Bronchial epithelial cell (primary cell): ENCODE results near the gene DFFB. TPM values are rescaled to one million over a fixed set of nuclear protein-coding genes. Genes with fewer than 3 reads are reported as not detected.
"Not testable (repeated sequence)": the region's sequence is repeated elsewhere in the genome, so short reads cannot be mapped to it uniquely, and the experiment has no call there.

Experiments
- DNase-seq: peaks from one replicate; pipeline ENCODE4 v3.0.0-alpha.2; 2010; ENCODE audit warnings: low read depth
- FAIRE-seq: peaks from 2 replicates; lab custom pipeline; 2011; peaks lifted over from hg19 to GRCh38; lab: Jason Lieb, UNC
- H3K27me3 ChIP-seq: 2 replicates; pipeline ENCODE4 v1.5.1; 2011; ENCODE audit warnings: low read length; ENCODE audit not compliant: control insufficient read depth, insufficient read depth
- H3K36me3 ChIP-seq: 2 replicates; pipeline ENCODE4 v1.5.1; 2011; ENCODE audit warnings: low read length; ENCODE audit not compliant: control insufficient read depth, insufficient read depth
- H3K4me3 ChIP-seq: 2 replicates; pipeline ENCODE4 v1.5.1; 2011; ENCODE audit warnings: mild to moderate bottlenecking, low read depth, low read length, control low read depth
- total RNA-seq: library from RNA; depleted of rRNA; stranded (reverse); fragments of >200 nt; gene quantifications from 2 replicates; pipeline ENCODE4 v1.2.1, GENCODE V29; 2014
- TF ChIP-seq, protein P1 (sequence below): IDR thresholded peaks from 2 replicates; pipeline ENCODE4 v1.5.1; 2011; ENCODE audit warnings: mild to moderate bottlenecking, moderate library complexity, low read length, control low read depth, inconsistent platforms; ENCODE audit not compliant: insufficient read depth, severe bottlenecking

Gene DFFB
- total RNA-seq, 1 donor from 2014 or later, result 3.9 TPM

DNA sequence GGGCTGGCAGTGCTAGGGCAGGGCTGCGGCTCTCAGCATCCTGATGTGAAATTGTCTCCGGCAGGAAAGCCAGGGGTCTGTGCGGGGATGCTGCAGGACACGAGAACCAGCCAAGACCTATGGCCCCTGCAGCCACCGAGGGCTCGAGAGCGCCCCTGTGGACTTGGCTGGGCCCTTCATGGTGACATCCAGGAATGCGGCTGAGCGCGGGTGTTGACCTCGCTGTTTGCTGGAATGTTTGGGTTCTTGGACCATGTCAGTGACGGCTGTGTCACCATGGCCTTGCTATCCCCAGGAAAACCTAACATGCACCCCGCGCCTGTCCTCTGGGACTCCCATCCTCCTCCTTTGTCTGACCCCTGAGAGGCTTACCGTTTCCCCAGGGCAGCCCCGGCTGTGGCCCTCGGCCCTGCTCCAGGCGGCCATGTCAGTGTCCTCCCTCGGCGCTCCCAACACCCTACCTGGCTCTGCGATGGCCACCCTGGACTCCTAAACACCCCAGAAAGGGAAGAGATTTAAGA lies 57.1 kb downstream of the DFFB start:
- Histone ChIP-seq H3K36me3 (no peaks in the 10 kb centered on the region), H3K4me3 (no peak overlapping the region), H3K27me3 (no peaks in the 10 kb centered on the region)
- TF ChIP-seq, protein P1, sequence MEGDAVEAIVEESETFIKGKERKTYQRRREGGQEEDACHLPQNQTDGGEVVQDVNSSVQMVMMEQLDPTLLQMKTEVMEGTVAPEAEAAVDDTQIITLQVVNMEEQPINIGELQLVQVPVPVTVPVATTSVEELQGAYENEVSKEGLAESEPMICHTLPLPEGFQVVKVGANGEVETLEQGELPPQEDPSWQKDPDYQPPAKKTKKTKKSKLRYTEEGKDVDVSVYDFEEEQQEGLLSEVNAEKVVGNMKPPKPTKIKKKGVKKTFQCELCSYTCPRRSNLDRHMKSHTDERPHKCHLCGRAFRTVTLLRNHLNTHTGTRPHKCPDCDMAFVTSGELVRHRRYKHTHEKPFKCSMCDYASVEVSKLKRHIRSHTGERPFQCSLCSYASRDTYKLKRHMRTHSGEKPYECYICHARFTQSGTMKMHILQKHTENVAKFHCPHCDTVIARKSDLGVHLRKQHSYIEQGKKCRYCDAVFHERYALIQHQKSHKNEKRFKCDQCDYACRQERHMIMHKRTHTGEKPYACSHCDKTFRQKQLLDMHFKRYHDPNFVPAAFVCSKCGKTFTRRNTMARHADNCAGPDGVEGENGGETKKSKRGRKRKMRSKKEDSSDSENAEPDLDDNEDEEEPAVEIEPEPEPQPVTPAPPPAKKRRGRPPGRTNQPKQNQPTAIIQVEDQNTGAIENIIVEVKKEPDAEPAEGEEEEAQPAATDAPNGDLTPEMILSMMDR, result no peak
- DNase-seq, result no peak
- FAIRE-seq, result no peak

DNA sequence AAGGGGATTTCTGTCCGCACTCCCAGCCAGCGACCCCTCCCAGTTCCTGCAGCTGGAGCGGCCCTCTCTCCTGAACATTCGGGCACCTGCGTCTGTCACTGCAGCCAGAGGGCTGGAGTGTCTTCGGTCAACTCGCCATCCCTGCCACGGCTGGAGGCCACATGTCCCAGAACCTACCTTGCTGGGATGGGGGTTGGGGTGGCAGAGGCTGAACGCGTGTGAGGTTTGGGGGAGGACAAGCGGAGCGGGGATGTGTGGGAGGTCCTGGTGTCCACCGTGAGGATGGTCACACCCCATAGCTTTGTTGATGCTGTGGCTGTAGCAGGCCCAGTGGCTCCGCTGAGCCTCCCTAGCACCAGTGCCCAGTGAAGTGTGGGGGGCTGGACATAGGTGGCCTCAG lies 57.6 kb downstream of the DFFB start:
- no peak for DNase-seq
- H3K36me3 ChIP-seq, result no peaks in the 10 kb centered on the region
- no peak for FAIRE-seq
- H3K27me3 ChIP-seq, result no peaks in the 10 kb centered on the region
- TF ChIP-seq, protein P1, result no peak
- no peak overlapping the region for H3K4me3 ChIP-seq

DNA sequence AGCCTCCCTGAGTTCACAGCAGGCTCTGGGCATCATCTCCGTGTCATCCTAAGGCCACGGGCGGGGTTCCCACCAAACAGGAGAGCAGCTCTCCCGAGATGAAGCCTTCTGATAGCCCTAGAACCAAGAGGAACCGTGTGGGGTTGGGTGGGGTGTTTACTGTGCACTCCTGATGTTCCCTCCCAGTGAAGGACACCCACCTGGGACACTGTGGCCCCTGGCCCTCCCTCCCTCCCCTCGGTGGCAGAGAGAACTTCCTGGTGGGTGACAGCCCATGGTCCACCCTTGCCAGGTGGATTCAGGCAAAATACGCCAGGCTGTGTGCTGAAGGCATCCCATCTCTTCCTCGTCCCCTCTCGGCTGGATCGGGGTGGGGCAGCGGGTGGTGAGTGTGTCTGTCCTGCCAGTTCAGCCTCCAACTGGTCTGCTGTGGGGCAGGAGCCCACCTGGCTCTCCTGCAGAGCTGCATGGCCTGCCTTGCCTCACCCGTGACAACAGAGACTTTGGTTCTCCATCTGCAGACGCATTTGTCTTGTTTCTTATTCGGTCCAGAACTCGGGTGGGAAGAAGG lies 58.4 kb downstream of the DFFB start:
- DNase-seq, result no peak
- H3K4me3 ChIP-seq, result no peak overlapping the region
- no peaks in the 10 kb centered on the region for H3K27me3 ChIP-seq
- TF ChIP-seq, protein P1, result no peak
- H3K36me3 ChIP-seq, result no peaks in the 10 kb centered on the region
- no peak for FAIRE-seq

DNA sequence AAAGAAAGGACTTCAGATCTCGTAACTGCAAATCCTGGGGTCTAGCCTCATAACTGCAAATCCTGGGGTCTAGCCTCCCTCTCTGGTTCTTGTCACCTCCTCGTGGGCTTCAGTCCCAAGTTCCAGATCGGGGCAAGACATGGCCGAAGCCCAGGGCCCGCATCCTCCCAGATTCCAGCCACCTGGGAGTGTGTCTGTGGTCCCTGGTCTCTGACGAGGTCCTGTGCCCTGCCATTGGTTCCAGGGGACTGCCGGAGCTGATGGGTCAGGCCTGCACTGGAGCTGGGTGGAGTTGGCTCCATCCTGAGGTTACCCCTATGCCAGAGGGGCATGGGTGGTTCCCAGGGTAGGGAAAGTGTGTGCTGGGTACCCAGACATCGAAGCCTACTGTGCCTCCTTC lies 60.5 kb downstream of the DFFB start:
- FAIRE-seq (no peak), DNase-seq (no peak)
- TF ChIP-seq, protein P1, result no peak
- Histone ChIP-seq H3K4me3 (no peak overlapping the region), H3K36me3 (no peaks in the 10 kb centered on the region), H3K27me3 (no peaks in the 10 kb centered on the region)

DNA sequence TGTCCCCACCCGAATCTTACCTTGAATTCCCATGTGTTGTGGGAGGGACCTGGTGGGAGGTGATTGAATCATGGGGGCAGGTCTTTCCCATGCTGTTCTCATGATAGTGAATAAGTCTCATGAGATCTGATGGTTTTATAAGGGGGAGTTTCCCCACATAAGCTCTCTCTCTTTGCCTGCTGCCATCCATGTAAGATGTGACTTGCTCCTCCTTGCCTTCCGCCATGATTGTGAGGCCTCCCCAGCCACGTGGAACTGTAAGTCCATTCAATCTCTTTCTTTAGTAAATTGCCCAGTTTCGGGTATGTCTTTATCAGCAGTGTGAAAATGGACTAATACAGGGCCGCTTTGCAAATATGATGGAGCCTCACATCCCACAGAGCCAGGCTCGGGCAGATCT lies 61.1 kb downstream of the DFFB start:
- not testable (repeated sequence) for H3K36me3 ChIP-seq, DNase-seq, H3K4me3 ChIP-seq, FAIRE-seq, H3K27me3 ChIP-seq

DNA sequence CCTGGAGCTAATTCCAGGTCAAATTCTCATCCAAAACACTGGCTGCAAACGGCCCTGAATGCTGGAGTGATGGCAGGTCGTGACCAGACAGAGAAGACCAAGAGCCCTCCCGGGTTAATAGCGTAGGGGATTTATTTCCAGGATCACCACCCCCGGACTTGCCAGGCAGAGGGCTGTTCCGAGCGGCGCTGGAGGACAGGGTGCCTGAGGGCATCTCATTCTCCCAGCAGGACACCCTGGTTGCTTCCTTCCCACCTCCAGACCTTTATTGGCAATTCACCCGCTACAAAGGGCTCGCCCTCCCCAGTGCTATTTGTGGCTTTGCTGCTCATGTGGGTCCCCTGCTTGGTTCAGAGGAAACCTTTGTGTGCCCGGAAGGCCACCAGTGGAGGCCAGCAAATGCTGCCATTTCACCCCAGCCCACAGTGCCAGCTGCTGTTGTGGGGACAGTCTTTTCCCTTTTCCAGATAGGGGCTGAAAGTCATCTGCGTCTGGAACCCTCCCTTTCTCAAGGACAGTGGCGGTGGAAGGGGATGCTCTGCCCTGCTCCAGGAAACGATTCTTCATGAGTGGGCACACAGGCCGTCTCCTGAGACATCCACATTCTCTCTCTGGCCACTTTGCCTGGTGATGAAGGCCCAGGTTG lies 61.8 kb downstream of the DFFB start:
- FAIRE-seq (no peak), DNase-seq (no peak)
- TF ChIP-seq, protein P1, result no peak
- Histone ChIP-seq H3K4me3 (no peak overlapping the region), H3K27me3 (no peaks in the 10 kb centered on the region), H3K36me3 (no peaks in the 10 kb centered on the region)
